LNCAP (cell line): ENCODE results near the gene XKRX.

ENCODE experiments used
- CTCF ChIP-seq: fragments of 450-650 bp; IDR thresholded peaks from 2 replicates; pipeline ENCODE4 v1.5.1; 2017; ENCODE audit warnings: mild to moderate bottlenecking

The XKRX gene

GRCh38 chrX:100895365-100896075, 33.2 kb downstream of the XKRX start:
- TF ChIP-seq CTCF, result peak; percentile 47

GRCh38 chrX:100883654-100884053, 45.1 kb downstream of the XKRX start:
- TF ChIP-seq CTCF, result no peak

GRCh38 chrX:100880368-100880767, 48.3 kb downstream of the XKRX start:
- TF ChIP-seq CTCF, result no peak

GRCh38 chrX:100874325-100874724, 54.4 kb downstream of the XKRX start, which contains the start of gene NOX1:
TSS of gene NOX1 (minus strand) at chrX:100874359. CDS start at chrX:100874139, 220 bp downstream.
- TF ChIP-seq CTCF, result no peak

- no peak for TF ChIP-seq CTCF
These were observed 56.8 kb downstream of the XKRX start for GRCh38 chrX:100871594-100872560.

- TF ChIP-seq CTCF, result no peak
These were observed 58.2 kb downstream of the XKRX start for GRCh38 chrX:100870527-100870926.

- no peak for TF ChIP-seq CTCF
These were observed 60.4 kb downstream of the XKRX start for GRCh38 chrX:100868273-100868672.
